HepG2 (cell line): ENCODE data around the gene BPIFB2. TPM values are rescaled to one million over a fixed set of nuclear protein-coding genes. Genes with fewer than 3 reads are reported as not detected.

ENCODE experiments used
- DR1 ChIP-seq: sonication (generic); formaldehyde crosslinking; IDR thresholded peaks from 2 replicates; pipeline ENCODE4 v1.8.0; 2021; ENCODE audit warnings: mild to moderate bottlenecking, missing genetic modification reagents, inconsistent platforms
- FOXM1 ChIP-seq: sonication (generic); formaldehyde crosslinking; IDR thresholded peaks from 2 replicates; pipeline ENCODE4 v1.5.0; 2020; ENCODE audit warnings: missing genetic modification reagents
- HMGXB3 ChIP-seq: sonication (generic); formaldehyde crosslinking; IDR thresholded peaks from 2 replicates; pipeline ENCODE4 v1.4.0; 2020; ENCODE audit warnings: missing genetic modification reagents, borderline replicate concordance
- MAF1 ChIP-seq: sonication (generic); formaldehyde crosslinking; IDR thresholded peaks from 2 replicates; pipeline ENCODE4 v1.5.0; 2020; ENCODE audit warnings: missing genetic modification reagents, borderline replicate concordance
- MED13 ChIP-seq: sonication (generic); formaldehyde crosslinking; IDR thresholded peaks from 2 replicates; pipeline ENCODE4 v1.5.0; 2020; ENCODE audit warnings: missing genetic modification reagents
- NFE2L1 ChIP-seq: sonication (generic); formaldehyde crosslinking; IDR thresholded peaks from 2 replicates; pipeline ENCODE4 v1.4.0; 2020; ENCODE audit warnings: missing genetic modification reagents, mild to moderate bottlenecking, borderline replicate concordance
- NONO ChIP-seq, 2 experiments: fragments of 450-650 bp in 1 of 2; sonication (generic) in 1 of 2; formaldehyde crosslinking in 1 of 2; IDR thresholded peaks in 1 of 2; conservative IDR thresholded peaks in 1 of 2; 2 replicates each; pipeline versions ENCODE4 v1.6.1 to v1.8.0; 2017 to 2022; ENCODE audit warnings: mild to moderate bottlenecking in 1 of 2, missing genetic modification reagents in 1 of 2, moderate library complexity in 1 of 2
- NR2C2 ChIP-seq: sonication (generic); formaldehyde crosslinking; IDR thresholded peaks from 2 replicates; pipeline ENCODE4 v1.4.0; 2020; ENCODE audit warnings: missing genetic modification reagents, mild to moderate bottlenecking, moderate library complexity, borderline replicate concordance
- PAF1 ChIP-seq: IDR thresholded peaks from 2 replicates; pipeline ENCODE4 v1.6.1; 2016; ENCODE audit warnings: missing genetic modification reagents, missing compliant biosample characterization
- REPIN1 ChIP-seq: sonication (generic); formaldehyde crosslinking; IDR thresholded peaks from 2 replicates; pipeline ENCODE4 v1.8.0; 2022; ENCODE audit warnings: missing genetic modification reagents, low read depth, mild to moderate bottlenecking, borderline replicate concordance
- SP2 ChIP-seq: sonication (generic); formaldehyde crosslinking; IDR thresholded peaks from 2 replicates; pipeline ENCODE4 v1.5.1; 2020; ENCODE audit warnings: mild to moderate bottlenecking, missing genetic modification reagents
- SUZ12 ChIP-seq: fragments of 150-350 bp; IDR thresholded peaks from 2 replicates; pipeline ENCODE4 v1.6.1; 2014; ENCODE audit warnings: low read depth, low read length
- TCF12 ChIP-seq, 2 experiments: fragments of 450-650 bp in 1 of 2; sonication (generic) in 1 of 2; formaldehyde crosslinking in 1 of 2; IDR thresholded peaks; 2 replicates each; pipeline versions ENCODE4 v1.6.1 to v1.8.0; 2017 to 2022; ENCODE audit warnings: antibody characterized with exemption in 1 of 2, mild to moderate bottlenecking in 1 of 2, missing genetic modification reagents in 1 of 2, moderate library complexity in 1 of 2
- ZNF251 ChIP-seq: sonication (generic); formaldehyde crosslinking; IDR thresholded peaks from 2 replicates; pipeline ENCODE4 v1.9.0; 2021; ENCODE audit warnings: mild to moderate bottlenecking, missing genetic modification reagents
- ZNF280B ChIP-seq: sonication (generic); formaldehyde crosslinking; IDR thresholded peaks from 2 replicates; pipeline ENCODE4 v1.5.0; 2020; ENCODE audit warnings: missing genetic modification reagents, mild to moderate bottlenecking, borderline replicate concordance
- ZNF484 ChIP-seq: sonication (generic); formaldehyde crosslinking; IDR thresholded peaks from 2 replicates; pipeline ENCODE4 v1.5.1; 2020; ENCODE audit warnings: mild to moderate bottlenecking, low read depth, missing genetic modification reagents, borderline replicate concordance
- ZNF720 ChIP-seq: sonication (generic); formaldehyde crosslinking; IDR thresholded peaks from 2 replicates; pipeline ENCODE4 v1.4.0; 2020; ENCODE audit warnings: missing genetic modification reagents
- ZXDC ChIP-seq: sonication (generic); formaldehyde crosslinking; IDR thresholded peaks from 2 replicates; pipeline ENCODE4 v1.5.0; 2020; ENCODE audit warnings: mild to moderate bottlenecking, missing genetic modification reagents
- polyA plus RNA-seq, 8 experiments: library from polyadenylated mRNA; depleted of rRNA in 3 of 8; stranded (reverse) in 7 of 8; unstranded in 1 of 8; fragments of >200 nt; fragmentation: Illumina TruSeq in 4 of 8; extraction: Trizol in 4 of 8; gene quantifications; 2 replicates each; pipeline versions ENCODE4 v1.2.1 to v1.2.3, GENCODE V29; 2011 to 2016; ENCODE audit warnings: low read depth in 4 of 8, missing spikeins in 1 of 8, mixed read lengths in 1 of 8; ENCODE audit not compliant: insufficient read depth in 1 of 8
- total RNA-seq, 5 experiments: library from RNA; depleted of rRNA; stranded (reverse); fragments of >200 nt; fragmentation: Illumina TruSeq; extraction: Trizol; gene quantifications; 2 replicates each; pipeline ENCODE4 v1.2.3, GENCODE V29; 2016; ENCODE audit warnings: low read depth in 1 of 5

BPIFB2 gene
- total and polyA plus RNA-seq, 2 of the 13 experiments (the other 11 are each of a cell fraction or from before 2014, with no cell fraction given), result 54.5 to 902 TPM

GRCh38 chr20:33027769-33028751 is 20.6 kb downstream of the BPIFB2 start (continued):
- TF ChIP-seq SUZ12 (no peak), NR2C2 (no peak), ZXDC (CRISPR knock-in tag) (no peak), REPIN1 (CRISPR knock-in tag) (no peak), PAF1 (CRISPR knock-in tag) (0 out of 2 replicates have a peak, but pooled peaks have one; percentile 43), HMGXB3 (CRISPR knock-in tag) (no peak), ZNF484 (no peak), ZNF251 (no peak), ZNF720 (CRISPR knock-in tag) (no peak), MAF1 (CRISPR knock-in tag) (no peak), NONO (IDR thresholded peaks at IDR 0.05) (no peak), NONO (CRISPR knock-in tag; conservative IDR thresholded peaks at IDR 0.05) (0 out of 2 replicates have a peak, but pooled peaks have one; percentile 12), FOXM1 (CRISPR knock-in tag) (no peak), SP2 (CRISPR knock-in tag) (0 out of 2 replicates have a peak, but pooled peaks have one; percentile 21), MED13 (CRISPR knock-in tag) (0 out of 2 replicates have a peak, but pooled peaks have one; percentile 38), NFE2L1 (CRISPR knock-in tag) (no peak), ZNF280B (CRISPR knock-in tag) (no peak), DR1 (0 out of 2 replicates have a peak, but pooled peaks have one; percentile 27), TCF12 (IDR thresholded peaks at IDR 0.05) (no peak), TCF12 (CRISPR knock-in tag; IDR thresholded peaks at IDR 0.05) (no peak)
